ENCODE measurements around the gene ZCRB1. TPM values are rescaled to one million over a fixed set of nuclear protein-coding genes. Genes with fewer than 3 reads are reported as not detected.

ZCRB1 gene
- total and polyA plus RNA-seq, 2 donors from 2014 or later: 45.6 to 87.5 TPM

GRCh38 chr12:42262271-42262670 lies 63.6 kb downstream of the ZCRB1 start:
- TF ChIP-seq, protein P1, sequence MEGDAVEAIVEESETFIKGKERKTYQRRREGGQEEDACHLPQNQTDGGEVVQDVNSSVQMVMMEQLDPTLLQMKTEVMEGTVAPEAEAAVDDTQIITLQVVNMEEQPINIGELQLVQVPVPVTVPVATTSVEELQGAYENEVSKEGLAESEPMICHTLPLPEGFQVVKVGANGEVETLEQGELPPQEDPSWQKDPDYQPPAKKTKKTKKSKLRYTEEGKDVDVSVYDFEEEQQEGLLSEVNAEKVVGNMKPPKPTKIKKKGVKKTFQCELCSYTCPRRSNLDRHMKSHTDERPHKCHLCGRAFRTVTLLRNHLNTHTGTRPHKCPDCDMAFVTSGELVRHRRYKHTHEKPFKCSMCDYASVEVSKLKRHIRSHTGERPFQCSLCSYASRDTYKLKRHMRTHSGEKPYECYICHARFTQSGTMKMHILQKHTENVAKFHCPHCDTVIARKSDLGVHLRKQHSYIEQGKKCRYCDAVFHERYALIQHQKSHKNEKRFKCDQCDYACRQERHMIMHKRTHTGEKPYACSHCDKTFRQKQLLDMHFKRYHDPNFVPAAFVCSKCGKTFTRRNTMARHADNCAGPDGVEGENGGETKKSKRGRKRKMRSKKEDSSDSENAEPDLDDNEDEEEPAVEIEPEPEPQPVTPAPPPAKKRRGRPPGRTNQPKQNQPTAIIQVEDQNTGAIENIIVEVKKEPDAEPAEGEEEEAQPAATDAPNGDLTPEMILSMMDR (IDR thresholded peaks at IDR 0.05; ENCODE audit: borderline replicate concordance, extremely low read depth, insufficient read depth): no peak
- no peaks in the 10 kb centered on the region for H3K9me3 ChIP-seq (ENCODE audit: control insufficient read depth in 2 of 3, insufficient read depth in 1 of 3, low read length in 3 of 3)
- intact Hi-C loops (cut with DNase I): no loop called here
- H3K36me3 ChIP-seq (ENCODE audit: control insufficient read depth in 2 of 3, insufficient read depth in 3 of 3, low read length in 3 of 3): no peaks in the 10 kb centered on the region
- FAIRE-seq (no peak), DNase-seq (no peak)
- H3K4me1 ChIP-seq (ENCODE audit: control insufficient read depth in 2 of 3, insufficient read depth in 2 of 3, low read depth in 1 of 3, low read length in 3 of 3): no peaks in the 10 kb centered on the region
- H3K27ac ChIP-seq (ENCODE audit: low read depth in 2 of 2, low read length in 2 of 2): no peak overlapping the region
- no peak overlapping the region for H3K4me3 ChIP-seq (ENCODE audit: low read length in 3 of 3)
- H3K9ac ChIP-seq (ENCODE audit: low read length in 3 of 3): no peak overlapping the region
- no peaks in the 10 kb centered on the region for H3K27me3 ChIP-seq (ENCODE audit: control insufficient read depth, insufficient read depth, low read length)

Small RNA genes lying within 50 kb of the gene (microRNA-seq; reads per million reads assigned to microRNA genes)
- not detected for gene MIR7851

Other genes starting within 250 kb of the ZCRB1 start
- 13.4 TPM for gene GXYLT1, start 181.2 kb downstream of the ZCRB1 start, total RNA-seq
- 3.2 TPM for gene GXYLT1, start 181.2 kb downstream of the ZCRB1 start, polyA plus RNA-seq (ENCODE audit: insufficient read depth, low read depth, low replicate concordance)
- 32.0 TPM for gene YAF2, start 87.8 kb downstream of the ZCRB1 start, total RNA-seq
- gene YAF2, start 87.8 kb downstream of the ZCRB1 start, polyA plus RNA-seq (ENCODE audit: insufficient read depth, low read depth, low replicate concordance): 15.0 TPM
- 51.9 TPM for gene PPHLN1, start 73 bp upstream of the ZCRB1 start, total RNA-seq
- gene PPHLN1, start 73 bp upstream of the ZCRB1 start, polyA plus RNA-seq (ENCODE audit: insufficient read depth, low read depth, low replicate concordance): 32.0 TPM